ENCODE measurements around the gene DDX5.

Gene DDX5

DNA sequence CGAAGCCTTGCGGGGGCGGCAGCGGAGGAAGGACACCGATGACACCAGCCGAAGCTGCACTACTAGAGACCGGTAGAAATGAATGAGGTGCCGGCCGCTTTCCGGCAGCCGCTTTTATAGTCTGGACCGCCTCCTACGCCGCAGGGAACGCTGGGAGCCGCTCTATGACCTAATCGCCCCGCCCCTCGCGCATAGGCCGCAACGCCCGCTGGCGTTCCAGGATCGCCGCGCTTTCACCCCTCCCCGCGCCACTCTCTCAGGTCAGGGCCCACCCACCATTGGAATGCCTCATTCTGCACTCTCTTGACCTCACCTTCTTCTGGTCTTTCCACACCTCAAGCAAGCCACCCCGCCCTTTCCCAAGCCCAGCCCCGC lies at the start of gene DDX5:
Gene DDX5, minus strand, starts transcription at position 89 of the 375 bp plus-strand sequence. CDS start 170 bp downstream, outside the sequence.
- peak; percentile 99 for DNase-seq

DNA sequence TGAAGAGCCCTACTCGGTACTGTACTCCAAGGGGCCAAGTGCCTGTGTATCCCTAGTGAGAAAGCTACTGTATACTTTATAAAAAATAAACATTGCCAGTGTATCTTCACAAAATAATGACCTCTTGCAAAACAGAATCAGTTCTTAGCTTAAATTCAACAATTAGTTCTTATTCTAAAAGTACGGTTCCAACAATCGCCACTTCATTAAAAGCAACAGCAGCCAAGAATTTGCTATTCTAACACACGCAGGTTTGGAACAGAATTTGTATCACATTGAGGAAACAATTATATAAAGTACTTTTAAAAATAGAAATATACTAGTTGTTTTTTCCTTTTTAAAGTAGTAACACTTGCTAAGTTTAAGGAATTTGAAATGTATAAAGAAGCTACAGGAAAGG lies 49.2 kb upstream of the DDX5 start:
- no peak for DNase-seq

DNA sequence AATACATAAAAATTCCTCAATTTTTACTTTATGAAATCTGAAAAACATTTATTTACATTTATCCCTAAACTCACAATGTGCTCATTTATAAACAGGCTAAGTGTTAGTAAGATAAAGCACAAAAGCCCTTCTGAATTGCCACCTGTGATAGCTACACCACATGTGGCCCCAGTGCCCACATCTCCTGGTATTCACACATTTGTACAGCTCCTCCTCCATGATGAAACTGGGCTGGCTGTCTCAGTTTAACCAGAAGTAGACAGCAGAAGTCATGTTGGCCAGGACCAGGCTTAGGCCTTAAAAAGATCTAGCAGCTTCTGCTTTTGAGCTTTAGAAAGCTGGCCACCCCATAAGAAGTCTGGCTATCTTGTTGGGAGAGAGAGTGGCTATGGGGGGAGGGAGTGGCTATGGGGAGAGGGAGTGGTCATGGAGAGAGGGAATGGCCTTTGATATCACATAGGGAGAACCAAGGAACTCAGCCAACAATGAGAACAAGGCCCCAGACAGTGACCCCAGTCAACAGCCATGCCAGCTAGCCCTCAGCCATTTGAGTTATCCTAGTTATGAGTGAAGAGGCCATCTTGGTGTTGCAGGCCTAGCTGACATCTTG lies 48.0 kb upstream of the DDX5 start:
- DNase-seq = peak; percentile 17

DNA sequence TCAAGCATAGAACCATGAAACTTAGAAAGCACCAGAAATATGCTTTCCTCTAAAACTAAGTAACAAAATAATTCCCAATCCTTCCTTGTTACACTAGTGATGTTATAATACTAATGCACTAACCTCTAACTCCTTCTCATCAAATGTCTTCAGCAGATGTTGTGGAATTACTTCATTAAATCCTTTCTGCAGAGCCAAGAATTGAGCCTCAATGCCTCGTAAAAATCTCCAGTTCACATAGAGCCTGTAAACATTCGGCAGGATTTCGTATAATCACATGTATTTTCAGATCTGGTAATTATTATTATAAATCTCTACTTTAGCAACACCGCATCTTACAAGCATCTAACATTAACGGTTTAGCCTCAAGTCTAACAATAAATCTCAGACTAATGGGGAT lies 45.4 kb upstream of the DDX5 start:
- no peak for DNase-seq

DNA sequence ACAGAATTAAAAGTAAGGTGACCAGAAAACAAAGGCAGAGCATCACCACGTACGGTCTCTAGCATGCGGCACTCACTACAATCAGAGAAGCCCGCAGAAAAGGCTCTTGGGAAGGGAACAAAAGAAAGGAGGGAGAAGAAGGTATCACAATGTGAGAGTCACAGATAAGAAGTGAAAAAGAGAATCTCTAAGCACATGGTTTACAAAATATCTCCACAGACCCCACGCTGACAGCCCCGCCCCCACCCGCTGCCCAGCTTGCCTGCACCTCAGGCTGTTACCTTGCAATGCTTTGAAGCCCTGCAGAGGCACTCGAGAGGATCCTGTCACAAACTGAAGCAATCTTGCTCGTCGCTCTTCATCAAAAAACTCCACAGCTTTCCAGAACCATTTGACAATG lies 41.2 kb upstream of the DDX5 start:
- peak; percentile 32 for DNase-seq

DNA sequence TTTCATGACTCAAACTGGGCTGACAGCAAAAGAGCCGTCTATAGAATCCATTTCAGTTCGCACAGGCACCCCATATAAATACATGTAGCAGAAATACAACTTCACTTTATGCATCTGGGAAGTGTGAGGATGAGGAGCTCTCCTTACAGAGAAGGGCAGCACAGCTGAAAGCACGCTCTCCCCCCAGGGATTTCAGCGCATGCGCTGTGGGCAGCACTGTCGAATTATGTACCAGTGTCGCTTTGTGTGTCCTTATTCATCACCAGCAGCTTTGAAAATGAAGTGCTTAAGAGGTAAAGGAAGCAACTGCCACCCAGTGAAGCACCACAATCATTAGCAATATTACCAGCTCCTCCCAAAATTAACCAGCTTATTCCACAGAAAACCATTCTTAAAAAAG lies 40.6 kb upstream of the DDX5 start:
- no peak for DNase-seq

DNA sequence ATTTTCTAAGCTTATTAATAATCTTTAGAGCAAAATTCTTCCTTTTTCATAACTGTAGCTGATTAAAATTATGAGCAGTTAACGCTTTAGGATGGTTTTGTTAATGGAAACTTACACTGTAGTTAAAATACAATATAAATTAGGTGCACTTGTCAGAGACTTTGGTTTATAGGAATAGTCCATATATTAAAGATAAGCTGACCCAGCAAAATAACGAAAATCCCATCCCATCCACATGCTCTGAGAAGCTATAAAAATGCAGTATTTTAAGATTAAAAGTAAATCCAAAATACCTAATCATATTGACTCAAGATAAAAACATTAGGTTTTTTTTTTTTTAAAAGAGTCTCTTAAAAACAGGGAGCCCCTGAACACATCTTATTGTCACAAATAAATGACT lies 38.7 kb upstream of the DDX5 start:
- DNase-seq = no peak

DNA sequence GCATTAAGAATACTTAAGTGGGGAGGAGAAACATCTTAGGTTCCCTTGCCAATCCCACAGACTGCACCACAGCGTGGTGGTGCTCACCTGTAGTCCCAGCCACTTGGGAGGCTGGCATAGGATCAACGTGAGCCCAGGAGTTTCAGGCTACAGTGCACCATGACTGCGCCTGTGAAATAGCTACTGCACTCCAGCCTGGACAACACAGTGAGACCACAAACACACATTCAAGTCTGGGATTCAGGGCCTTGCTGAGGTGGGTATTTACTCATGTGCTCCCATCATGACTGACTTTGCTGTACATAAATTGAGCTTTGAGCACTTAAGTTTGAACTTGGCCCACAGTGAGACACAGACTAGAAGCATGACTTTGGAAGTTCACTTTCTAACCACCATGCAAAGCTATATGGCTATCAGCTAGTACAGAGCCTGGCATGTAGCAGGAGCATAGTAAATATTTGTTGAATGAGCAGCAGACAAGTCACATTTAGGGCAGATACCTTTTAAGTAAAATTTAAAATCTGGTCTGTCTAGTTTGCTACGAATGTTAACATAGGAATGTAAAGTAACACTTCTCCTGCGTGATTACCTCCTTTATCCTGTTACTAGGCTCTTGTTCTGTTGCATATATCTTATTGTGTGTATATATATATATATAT lies 34.2 kb upstream of the DDX5 start:
- DNase-seq = no peak

DNA sequence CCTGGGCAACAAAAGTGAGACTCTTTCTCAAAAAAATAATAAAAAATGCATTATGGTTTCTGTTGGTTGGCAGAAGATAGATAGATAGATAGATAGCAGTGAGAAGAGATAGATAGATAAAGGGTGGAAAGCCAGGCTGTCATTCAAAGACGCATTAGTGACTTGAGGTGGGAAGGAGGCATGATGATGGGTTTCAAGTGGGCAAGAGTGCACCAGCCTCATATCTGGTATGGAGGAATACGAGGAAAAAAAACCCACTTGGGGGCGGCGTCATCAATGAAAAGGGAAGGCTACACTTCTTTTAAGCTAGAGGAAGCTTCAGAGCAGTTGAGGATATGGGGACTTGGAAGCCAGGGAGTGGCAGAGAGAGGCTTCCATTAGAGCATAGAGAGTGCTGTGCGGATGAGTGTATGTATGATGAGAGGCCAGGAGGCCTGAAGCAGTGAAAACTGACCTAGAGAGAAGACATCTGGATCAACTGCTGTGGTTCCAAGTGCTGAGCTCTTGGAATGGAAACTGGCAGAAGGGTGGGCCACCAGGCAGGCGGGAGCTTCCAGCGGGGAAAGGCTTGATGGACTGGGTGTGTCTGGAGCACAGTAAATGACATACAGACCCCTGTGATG lies 32.5 kb upstream of the DDX5 start:
- DNase-seq = peak; percentile 9

DNA sequence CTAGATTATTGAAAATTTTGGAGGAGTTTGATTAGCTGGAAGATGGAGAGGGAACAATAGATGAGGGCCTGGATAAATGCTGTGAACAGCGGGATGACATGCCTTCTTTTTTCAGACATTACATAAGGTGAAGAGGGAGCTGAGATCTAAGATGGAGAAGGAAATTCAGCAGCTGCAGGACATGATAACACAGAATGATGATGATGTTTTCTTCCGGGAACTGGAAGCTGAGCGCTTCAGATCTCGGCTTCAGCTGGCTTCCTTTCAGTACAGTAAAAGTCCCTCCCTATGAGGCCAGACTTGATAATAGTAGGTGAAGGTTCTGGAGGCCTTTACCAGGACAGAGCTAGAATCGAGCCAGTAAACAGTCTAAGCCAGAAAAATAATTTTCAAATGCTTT lies 31.4 kb upstream of the DDX5 start:
- DNase-seq = peak; percentile 30

DNA sequence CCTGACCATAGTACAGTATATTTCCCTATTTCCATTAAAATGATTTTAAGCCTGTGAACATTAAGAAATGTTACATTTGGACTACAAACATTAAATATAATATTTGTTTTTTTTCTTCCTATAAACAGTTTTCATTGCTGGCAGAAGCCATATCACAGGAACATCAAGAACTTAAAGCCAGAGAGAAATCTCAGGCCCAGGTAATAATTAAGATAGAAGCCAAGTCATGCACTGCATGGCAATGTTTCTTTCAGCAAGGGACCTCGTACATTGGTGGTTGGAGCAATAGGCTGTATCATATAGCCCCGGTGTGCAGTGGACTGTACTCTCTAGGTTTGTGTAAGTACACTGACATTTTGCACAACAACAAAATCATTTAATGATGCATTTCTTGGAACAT lies 30.8 kb upstream of the DDX5 start:
- DNase-seq = no peak

DNA sequence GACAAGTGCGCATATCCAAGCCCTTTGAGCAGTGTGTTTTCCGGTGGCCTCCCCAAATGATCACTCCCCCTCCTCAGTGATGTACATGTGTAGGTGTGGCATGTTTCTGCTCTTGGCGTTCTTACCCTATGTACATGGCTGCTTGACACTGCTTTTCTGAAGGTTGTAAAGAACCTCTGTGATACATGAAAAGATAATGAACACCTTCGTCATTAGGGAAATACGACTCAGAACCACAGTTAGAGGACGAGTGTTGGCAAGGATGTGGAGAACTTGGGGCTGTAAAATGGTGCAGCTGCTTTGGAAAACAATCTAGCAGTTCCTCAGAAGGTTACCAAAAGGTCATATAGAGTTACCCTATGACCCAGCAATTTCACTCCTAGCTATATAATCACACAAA lies 29.3 kb upstream of the DDX5 start:
- DNase-seq = no peak

DNA sequence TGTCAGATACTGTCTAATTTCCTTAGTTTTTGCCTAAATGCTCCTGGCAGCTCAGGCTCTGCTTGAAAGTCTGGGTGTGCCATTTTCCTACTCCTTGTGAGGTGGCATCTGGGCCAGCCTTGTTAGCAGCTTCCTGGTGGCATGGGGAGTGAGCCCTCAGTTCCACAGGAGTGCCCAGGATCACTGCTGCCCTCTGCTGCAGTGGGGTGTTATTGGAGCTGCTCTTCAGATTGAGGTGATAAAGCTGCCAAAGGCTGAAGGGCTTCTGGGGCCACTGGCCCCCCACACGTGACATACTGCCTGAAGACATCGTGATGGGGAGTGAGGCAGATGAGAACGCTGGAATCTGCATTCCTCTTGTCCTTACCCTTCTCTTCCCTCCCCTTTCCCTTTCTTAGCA lies 28.1 kb upstream of the DDX5 start:
- peak; percentile 47 for DNase-seq

DNA sequence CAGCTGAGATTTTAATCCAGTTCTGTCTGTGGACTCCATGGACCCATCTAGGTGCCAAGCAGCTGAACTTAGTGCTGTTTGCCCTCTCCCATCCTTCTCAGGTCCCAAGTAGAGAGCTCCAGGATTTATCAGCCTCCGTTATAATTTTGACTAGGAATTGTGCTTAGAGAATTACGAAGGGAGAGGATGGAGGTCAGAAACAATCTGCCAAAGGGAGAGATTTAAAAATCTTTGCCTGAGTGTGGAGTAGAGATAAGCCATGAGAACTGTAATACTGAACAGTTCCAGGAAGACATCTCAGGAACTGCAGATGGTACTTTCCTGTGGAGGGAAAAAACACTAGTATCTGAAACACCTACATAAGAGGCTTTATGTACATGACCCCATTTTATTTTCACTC lies 27.7 kb upstream of the DDX5 start:
- DNase-seq = peak; percentile 13

DNA sequence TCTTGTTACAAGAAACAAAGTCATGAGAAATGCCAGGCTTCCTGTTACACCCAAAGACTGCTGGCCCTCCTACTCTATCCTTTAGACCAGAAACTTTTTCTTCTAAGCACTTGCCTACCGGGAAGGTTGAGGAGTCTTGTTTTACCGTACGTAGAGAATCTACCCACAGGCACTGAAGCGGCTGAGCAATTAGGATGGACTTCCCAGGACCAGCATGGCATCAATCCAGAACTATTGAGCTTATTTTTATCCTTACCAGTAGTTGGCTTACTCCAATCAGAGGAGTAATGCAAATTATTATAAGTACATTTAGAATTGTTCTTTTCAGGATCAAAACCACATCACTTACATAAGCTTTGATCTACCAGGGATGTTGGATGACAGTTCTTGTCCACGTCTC lies 26.3 kb upstream of the DDX5 start:
- DNase-seq = no peak

DNA sequence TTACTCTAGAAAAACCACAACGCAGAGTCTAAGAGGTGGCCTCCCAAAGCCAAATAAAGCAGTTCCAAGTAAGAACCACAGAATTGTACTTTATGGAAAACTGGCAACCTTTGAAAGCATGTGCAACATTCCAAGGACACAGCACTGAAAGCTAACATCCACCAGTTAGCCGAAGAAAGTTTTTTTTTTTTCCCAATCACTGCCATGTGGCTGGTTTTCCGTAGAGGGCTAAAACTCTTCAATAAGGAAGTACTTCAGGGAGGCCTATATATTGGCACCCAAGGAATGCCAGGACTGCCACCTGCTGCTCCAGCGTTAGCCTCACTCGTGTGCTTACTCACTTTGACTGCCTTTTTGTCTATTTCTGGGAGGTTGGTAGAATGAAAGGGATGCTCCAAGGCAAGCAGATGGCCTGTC lies 25.9 kb upstream of the DDX5 start:
- no peak for DNase-seq

DNA sequence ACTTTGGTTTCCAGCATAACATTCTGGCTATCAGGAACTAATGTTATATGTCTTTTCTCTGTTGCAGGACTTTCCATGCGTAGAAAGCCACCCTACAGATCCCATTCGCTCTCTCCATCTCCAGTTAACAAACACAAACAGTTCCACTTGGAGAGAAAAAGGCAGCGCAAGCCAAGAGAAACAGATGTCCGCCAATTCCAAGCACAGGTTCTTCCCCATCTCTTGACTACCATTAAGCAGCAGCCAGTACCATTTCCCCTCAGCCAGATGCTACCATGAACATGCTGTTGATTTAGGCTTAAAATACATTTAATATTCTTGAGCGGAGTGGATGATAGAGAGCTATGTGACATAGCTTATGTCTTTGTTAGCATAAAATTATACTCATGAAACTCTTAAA lies 23.1 kb upstream of the DDX5 start:
- DNase-seq = no peak

DNA sequence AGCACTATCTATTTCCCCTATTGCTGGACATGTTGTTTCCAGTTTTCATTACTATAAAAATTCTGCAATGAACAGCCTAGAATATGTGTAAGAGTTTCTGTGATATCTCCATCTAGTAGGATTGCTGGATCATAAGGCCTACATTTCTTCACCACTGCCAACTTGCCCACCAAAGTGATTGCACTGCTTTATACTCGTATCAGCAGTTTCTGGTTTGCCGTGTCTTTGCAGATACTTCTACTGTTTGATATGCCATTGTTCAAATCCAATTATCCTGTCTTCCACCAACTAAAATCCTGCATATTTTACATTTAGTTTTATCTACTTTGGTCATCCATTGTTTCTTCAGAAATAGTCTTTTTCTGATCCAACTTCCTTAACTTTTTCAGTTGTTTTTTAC lies 21.8 kb upstream of the DDX5 start:
- DNase-seq = no peak

DNA sequence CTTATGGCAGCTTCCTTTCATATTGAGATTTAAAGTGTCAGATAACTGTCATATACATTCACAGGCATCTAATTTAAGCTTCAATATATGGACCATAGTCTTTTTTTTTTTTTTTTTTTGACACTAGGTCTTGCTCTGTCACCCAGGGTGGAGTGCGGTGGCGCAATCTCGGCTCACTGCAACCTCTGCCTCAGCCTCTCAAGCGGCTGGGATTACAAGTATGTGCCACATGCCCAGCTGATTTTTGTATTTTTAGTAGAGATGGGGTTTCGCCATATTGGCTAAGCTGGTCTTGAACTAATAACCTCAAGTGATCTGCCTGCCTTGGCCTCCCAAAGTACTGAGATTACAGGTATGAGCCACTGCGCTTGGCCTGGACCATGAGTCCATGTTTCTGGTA lies 14.3 kb upstream of the DDX5 start:
- DNase-seq = no peak

DNA sequence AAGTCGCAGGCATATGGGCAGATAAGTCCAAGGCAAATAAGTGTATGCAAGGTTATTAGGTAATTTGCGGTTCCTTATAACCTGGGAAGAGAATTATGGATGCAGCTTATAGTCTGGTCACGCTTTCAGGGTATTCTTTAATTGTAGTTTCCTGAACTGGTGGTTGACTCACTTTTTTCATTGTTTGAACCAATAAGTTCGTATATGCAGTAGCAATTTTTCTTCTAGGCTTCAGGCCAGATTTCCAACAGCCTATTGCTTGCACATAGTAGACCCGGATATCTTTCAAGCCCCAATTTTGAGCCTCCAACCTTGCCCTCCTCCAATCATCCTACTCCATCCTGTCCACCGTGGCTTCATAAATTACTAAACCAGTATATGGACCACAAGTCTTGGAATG lies 13.5 kb upstream of the DDX5 start:
- no peak for DNase-seq

DNA sequence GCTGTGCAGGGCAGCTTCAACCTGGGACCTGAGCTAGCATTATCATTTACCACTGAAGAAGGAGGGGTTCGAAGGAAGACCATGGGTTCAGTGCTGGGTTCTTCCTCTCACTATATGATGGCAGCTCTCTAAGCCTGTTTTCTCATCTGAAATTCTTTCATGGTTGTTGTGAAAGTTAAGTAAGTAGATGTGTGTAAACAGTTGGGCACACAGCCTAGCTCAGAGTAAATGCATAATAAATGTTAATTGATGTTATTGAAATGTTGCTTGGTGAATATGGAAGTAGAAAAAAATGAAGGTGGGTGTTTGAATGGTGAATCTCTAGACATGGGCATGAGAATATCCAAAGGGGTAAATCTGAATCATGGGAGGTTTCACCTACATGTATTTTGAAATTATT lies 9.7 kb upstream of the DDX5 start:
- no peak for DNase-seq

DNA sequence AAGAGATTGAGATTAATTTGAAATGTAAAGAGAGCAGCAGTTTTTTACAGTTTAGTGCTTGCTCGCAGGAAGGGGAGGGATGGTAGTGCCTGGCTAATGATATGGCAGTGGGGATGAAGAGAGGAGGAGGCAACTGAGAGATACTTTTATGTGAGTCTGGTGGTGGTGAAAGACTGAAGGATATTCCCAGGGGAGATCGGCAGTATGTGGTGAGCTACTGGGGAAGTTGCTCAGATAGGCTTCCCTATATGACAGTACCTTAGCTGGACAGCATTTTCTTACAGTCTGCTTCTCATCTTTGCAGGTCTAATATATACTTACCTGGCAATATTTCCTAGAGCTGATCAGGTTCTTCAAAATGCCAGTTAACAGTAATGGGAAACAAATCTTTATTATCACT lies 9.3 kb upstream of the DDX5 start:
- no peak for DNase-seq

DNA sequence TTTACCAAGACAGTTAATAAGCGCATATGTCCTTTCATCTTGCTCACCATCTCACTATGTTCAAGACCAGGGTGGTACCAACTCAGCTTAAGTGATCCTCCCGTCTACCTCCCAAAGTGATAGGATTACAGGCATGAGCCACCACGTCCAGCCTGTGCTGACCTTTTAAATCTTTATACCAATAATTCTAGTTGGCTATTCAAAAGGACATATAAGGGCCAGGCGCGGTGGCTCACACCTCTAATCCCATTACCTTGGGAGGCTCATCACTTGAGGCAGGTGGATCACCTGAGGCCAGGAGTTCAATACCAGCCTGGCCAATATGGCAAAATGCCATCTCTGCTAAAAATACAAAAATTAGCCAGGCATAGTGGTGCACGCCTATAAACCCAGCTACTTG lies 3.1 kb upstream of the DDX5 start:
- no peak for DNase-seq

DNA sequence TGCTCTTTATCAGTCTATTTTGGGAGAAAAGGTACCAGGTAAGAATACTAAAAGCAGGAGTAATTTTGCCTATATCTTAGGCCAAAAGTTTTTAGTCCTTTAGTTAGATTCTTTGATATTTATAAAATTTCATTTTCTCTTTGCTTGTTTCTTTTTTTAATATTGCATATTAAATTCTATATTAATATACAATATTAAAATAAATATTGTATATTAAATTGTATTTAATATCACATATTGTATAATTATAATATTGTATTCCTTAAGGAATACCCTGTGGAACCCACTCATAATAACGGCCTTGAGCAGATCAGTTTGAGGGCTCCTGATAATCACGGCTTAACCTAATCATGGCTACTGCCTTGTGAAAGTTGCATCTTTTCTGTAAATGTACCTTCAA lies 2.6 kb upstream of the DDX5 start:
- DNase-seq = no peak

DNA sequence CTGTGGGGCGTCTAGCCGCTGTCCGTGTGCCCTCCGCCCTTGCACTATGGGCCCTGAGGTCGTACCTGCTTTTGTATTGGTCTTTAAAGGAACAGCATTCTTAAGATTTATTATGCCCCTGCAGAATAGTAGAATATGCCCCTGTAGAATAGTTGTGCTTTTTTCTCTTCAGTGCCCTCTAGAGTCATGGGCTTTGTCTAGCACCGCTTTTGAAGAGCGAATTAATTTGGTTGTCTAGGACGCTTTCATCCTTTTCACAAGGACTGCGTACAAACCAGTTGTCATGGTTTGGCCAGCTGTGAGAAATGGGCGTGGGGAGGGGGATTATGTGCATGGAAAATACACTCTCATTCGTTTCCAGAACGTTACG lies 1.3 kb upstream of the DDX5 start:
- DNase-seq = peak; percentile 90

All from hematopoietic multipotent progenitor cell treated with erythropoietin and hydrocortisone succinate and interleukin-3 and kit ligand, for 4 days (in vitro differentiated cells).